OCI-LY3 (cell line): ENCODE measurements around the gene ESRRB.

ENCODE experiments used
- H2AFZ ChIP-seq: fragments of 200-600, 300-600 bp; shearing (Covaris generic); 2 replicates; pipeline ENCODE4 v1.6.0; 2014; ENCODE audit warnings: antibody characterized with exemption, low read depth, low read length
- H3K27ac ChIP-seq: fragments of 200-600, 300-600 bp; sonication (generic); 2 replicates; pipeline ENCODE4 v1.5.1; 2014; ENCODE audit warnings: mild to moderate bottlenecking, low read length, moderate library complexity, mixed read lengths
- H3K27me3 ChIP-seq: fragments of 200-600, 300-600 bp; sonication (generic); 2 replicates; pipeline ENCODE4 v1.6.1; 2014; ENCODE audit warnings: low read depth, low read length, mixed read lengths
- H3K36me3 ChIP-seq: fragments of 200-600, 300-600 bp; sonication (generic); replicated peaks from 2 replicates; pipeline ENCODE3; 2014; ENCODE audit warnings: low read depth, low read length, mixed read lengths
- H3K4me1 ChIP-seq: fragments of 300-600, 200-600 bp; sonication (generic); 2 replicates; pipeline ENCODE4 v1.6.1; 2014; ENCODE audit warnings: low read length, mixed read lengths
- H3K4me2 ChIP-seq: fragments of 200-600, 300-600 bp; sonication (generic); 2 replicates; pipeline ENCODE4 v1.6.1; 2014; ENCODE audit warnings: low read length, mixed read lengths
- H3K4me3 ChIP-seq: fragments of 300-600, 200-600 bp; sonication (generic); 2 replicates; pipeline ENCODE4 v1.5.1; 2014; ENCODE audit warnings: antibody characterized with exemption, mild to moderate bottlenecking, low read length, moderate library complexity
- H3K79me2 ChIP-seq: fragments of 300-600, 200-600 bp; shearing (Covaris generic); 2 replicates; pipeline ENCODE4 v1.6.1; 2014; ENCODE audit warnings: mild to moderate bottlenecking, low read length, mixed read lengths
- H3K9ac ChIP-seq: fragments of 300-600, 200-600 bp; shearing (Covaris generic); 2 replicates; pipeline ENCODE4 v1.6.0; 2014; ENCODE audit warnings: mild to moderate bottlenecking, low read length, moderate library complexity
- H3K9me3 ChIP-seq: fragments of 200-600, 300-600 bp; shearing (Covaris generic); 2 replicates; pipeline ENCODE4 v1.6.1; 2014; ENCODE audit warnings: low read length, mixed read lengths; ENCODE audit not compliant: insufficient read depth
- H4K20me1 ChIP-seq: fragments of 200-600, 300-600 bp; sonication (generic); 2 replicates; pipeline ENCODE4 v1.6.1; 2016; ENCODE audit warnings: low read length, mixed read lengths; ENCODE audit not compliant: insufficient read depth
- CTCF ChIP-seq: fragments of 200-600, 300-600 bp; sonication (generic); IDR thresholded peaks from 2 replicates; pipeline ENCODE4 v1.5.1; 2014; ENCODE audit warnings: antibody characterized with exemption, low read length, low read depth
- EZH2phosphoT487 ChIP-seq: fragments of 200-600 bp; shearing (Covaris generic); IDR thresholded peaks from 2 replicates; pipeline ENCODE4 v1.6.1; 2018; ENCODE audit warnings: antibody characterized with exemption, mixed run types, low read depth

The ESRRB gene

GRCh38 chr14:76343386-76343785, 32.6 kb upstream of the ESRRB start:
- Histone ChIP-seq H3K27me3 (no peaks in the 10 kb centered on the region), H3K4me3 (no peak overlapping the region), H2AFZ (no peak overlapping the region), H3K9me3 (no peaks in the 10 kb centered on the region), H3K27ac (no peak overlapping the region), H3K9ac (no peak overlapping the region), H4K20me1 (no peaks in the 10 kb centered on the region), H3K4me2 (no peak overlapping the region), H3K79me2 (no peaks in the 10 kb centered on the region), H3K36me3 (no peaks in the 10 kb centered on the region), H3K4me1 (peaks cover 11% of the 10 kb centered on the region)
- TF ChIP-seq CTCF (no peak), EZH2phosphoT487 (no peak)

GRCh38 chr14:76346391-76347160, 29.4 kb upstream of the ESRRB start:
- no peak overlapping the region for H3K9ac ChIP-seq
- no peaks in the 10 kb centered on the region for H3K9me3 ChIP-seq
- H3K27me3 ChIP-seq: no peaks in the 10 kb centered on the region
- no peaks in the 10 kb centered on the region for H3K36me3 ChIP-seq
- H3K27ac ChIP-seq: no peak overlapping the region
- no peak overlapping the region for H3K4me3 ChIP-seq
- H2AFZ ChIP-seq: peak overlapping the region; percentile 76; the same call in 1 of the 2 replicates
- H4K20me1 ChIP-seq: no peaks in the 10 kb centered on the region
- H3K4me1 ChIP-seq: peaks cover 11% of the 10 kb centered on the region
- H3K4me2 ChIP-seq: peak overlapping the region; percentile 28
- TF ChIP-seq CTCF (no peak), EZH2phosphoT487 (no peak)
- H3K79me2 ChIP-seq: no peaks in the 10 kb centered on the region

- H3K4me1 ChIP-seq: peaks cover 14% of the 10 kb centered on the region
- no peaks in the 10 kb centered on the region for H3K79me2 ChIP-seq
- no peaks in the 10 kb centered on the region for H4K20me1 ChIP-seq
- H2AFZ ChIP-seq: no peak overlapping the region
- no peaks in the 10 kb centered on the region for H3K27me3 ChIP-seq
- TF ChIP-seq EZH2phosphoT487 (no peak), CTCF (no peak)
- H3K9me3 ChIP-seq: no peaks in the 10 kb centered on the region
- no peaks in the 10 kb centered on the region for H3K36me3 ChIP-seq
- H3K4me2 ChIP-seq: no peak overlapping the region
- no peak overlapping the region for H3K27ac ChIP-seq
- no peak overlapping the region for H3K4me3 ChIP-seq
- H3K9ac ChIP-seq: no peak overlapping the region
Measured at GRCh38 chr14:76348898-76349297, 27.0 kb upstream of the ESRRB start.

- Histone ChIP-seq H3K27ac (no peak overlapping the region), H3K9me3 (no peaks in the 10 kb centered on the region), H2AFZ (no peak overlapping the region), H3K9ac (no peak overlapping the region), H3K4me2 (no peak overlapping the region), H3K36me3 (no peaks in the 10 kb centered on the region), H4K20me1 (no peaks in the 10 kb centered on the region), H3K27me3 (no peaks in the 10 kb centered on the region), H3K79me2 (no peaks in the 10 kb centered on the region), H3K4me1 (peaks cover 14% of the 10 kb centered on the region), H3K4me3 (no peak overlapping the region)
- no peak for TF ChIP-seq EZH2phosphoT487
- no peak for TF ChIP-seq CTCF
Measured at GRCh38 chr14:76349993-76350392, 25.9 kb upstream of the ESRRB start.
